GM19468 (cell line): Measurements from ENCODE around the gene STK32C.
"Not testable (repeated sequence)": the region's sequence is repeated elsewhere in the genome, so short reads cannot be mapped to it uniquely, and the experiment has no call there.

Experiments used
- ATAC-seq: cut with Tn5 transposase; IDR thresholded peaks from one replicate; pipeline ENCODE4 v1.9.1; 2021; ENCODE audit warnings: mild to moderate bottlenecking, moderate library complexity, moderate number of reproducible peaks; ENCODE audit not compliant: unreplicated experiment; ENCODE audit errors: extremely low read depth

Gene STK32C

GRCh38 chr10:132270721-132271457 lies 36.9 kb downstream of the STK32C start:
- no peak for ATAC-seq

DNA sequence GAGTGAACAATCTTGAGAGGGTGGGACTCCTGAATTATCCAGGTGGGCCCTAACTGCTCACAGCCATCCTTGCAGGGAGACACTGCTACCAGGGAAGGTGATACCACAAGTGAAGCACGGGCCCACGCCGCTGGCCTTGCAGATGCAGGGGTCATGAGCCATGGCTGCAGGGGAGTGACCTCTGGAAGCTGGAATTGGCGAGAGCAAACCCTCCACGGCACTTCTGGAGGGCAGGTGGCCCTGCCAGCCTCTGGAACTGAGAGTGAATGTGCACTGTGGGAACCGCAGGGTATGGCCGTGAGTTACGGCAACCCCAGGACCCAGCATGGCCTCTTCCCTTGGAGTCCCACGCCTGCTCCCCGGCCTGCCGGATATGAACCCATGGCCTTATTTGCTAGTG lies 37.5 kb downstream of the STK32C start:
- no peak for ATAC-seq

- no peak for ATAC-seq
Measured at GRCh38 chr10:132269266-132270230, 38.2 kb downstream of the STK32C start.

GRCh38 chr10:132267916-132268315 lies 39.8 kb downstream of the STK32C start:
- ATAC-seq: not testable (repeated sequence)

DNA sequence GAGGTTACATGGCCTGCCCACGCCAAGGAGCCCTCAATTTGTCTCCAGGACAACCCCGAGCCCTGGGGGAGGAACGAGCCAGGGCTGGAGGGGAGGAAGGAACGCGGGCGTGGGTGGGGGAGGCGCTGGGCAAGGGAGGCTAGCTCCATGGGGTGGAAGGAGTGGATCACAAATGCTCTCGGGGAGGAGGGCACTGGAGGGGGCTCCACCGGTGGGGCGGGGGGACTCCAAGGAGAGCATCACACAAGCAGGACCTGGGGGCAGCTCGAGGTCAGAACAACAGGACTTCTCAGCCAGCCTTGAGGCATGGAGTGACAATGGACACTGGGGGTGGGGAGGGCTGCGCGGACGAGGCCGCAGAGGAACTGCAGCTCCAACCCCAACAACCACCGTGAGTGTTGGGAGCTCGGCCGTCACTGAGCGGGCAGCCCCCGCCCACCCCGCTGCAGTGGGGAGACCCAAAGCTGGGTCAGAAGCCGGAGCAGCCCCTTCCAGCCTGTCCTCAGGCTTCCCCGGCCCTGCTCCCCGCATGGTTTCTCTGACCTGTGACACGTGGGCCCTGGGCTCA lies 41.1 kb downstream of the STK32C start:
- ATAC-seq: no peak

GRCh38 chr10:132265890-132266496 lies 41.8 kb downstream of the STK32C start:
- no peak for ATAC-seq

GRCh38 chr10:132264966-132265889 lies 42.5 kb downstream of the STK32C start:
- no peak for ATAC-seq

DNA sequence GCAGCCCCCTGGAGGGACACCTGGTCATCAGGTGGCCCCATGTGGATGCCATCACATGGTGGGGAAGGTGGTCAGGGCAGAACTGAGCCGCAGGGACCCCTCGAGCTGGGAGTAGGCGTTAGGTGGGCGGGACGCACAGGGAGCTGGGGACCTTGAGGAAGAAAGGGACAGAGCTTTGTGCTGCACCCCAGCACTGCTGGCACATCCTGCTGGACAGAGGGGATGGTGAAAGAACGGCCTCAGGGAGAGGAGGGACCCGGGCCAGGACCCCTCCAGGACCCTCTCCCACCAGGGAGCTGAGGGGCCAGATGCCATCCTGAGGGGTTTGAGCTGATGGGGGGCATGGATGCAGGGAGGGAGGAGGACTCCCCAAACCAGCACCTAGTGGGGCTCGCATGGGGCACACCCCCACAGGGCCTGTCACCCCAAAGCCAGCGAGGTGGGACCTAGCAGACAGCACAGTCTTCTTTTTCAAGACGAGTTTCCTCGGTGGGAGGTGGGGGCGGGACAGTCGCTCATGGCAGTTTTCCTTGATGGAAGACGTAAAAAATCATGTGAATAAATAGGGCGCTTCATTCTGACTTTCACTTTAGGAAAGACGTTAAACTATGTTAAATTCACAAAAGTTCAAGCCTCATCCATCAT lies 43.3 kb downstream of the STK32C start:
- no peak for ATAC-seq

- ATAC-seq: no peak
Measured at GRCh38 chr10:132263866-132264265, 43.9 kb downstream of the STK32C start.

- ATAC-seq: no peak
Measured at GRCh38 chr10:132259702-132260482, 47.9 kb downstream of the STK32C start.

DNA sequence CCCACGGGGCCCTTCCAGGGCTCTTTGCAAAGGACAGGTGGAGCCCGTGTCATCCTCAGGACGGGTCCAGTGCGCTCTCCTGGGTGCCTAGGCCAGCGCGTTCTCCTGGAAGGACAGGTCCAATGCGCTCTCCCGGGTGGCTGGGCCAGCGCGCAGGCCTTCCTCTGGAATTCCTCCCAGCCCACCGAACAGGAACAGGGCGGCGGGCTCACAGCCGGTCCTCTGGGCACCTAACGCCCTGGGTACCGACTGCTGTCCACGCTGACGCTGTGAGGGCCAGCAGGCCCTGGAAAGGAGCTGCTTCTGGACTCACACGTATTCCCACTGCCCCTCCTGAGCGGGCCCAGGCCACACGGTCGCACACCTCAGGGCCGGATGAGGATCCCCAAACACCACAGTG lies 49.3 kb downstream of the STK32C start:
- no peak for ATAC-seq

DNA sequence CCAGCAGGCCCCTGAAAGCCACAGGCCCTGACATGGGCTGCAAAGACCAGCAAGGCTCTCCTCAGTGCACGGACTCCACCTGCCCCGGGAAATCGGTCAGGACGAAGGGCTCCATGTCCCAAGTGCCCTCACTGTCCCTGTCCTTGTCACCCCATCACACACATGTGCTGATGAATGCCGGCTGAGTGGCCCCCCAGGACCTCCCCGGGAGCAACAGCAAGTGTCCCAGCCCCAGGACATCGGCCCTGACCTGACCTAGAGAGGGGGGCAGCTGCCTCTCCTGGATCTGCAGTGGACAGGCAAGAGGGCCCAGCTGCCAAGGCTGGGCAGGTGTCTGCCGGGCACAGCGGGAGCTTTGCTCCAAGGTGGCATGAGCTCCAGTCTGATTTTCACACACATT lies 49.8 kb downstream of the STK32C start:
- ATAC-seq: no peak

GRCh38 chr10:132257271-132257670 lies 50.5 kb downstream of the STK32C start:
- ATAC-seq: no peak

DNA sequence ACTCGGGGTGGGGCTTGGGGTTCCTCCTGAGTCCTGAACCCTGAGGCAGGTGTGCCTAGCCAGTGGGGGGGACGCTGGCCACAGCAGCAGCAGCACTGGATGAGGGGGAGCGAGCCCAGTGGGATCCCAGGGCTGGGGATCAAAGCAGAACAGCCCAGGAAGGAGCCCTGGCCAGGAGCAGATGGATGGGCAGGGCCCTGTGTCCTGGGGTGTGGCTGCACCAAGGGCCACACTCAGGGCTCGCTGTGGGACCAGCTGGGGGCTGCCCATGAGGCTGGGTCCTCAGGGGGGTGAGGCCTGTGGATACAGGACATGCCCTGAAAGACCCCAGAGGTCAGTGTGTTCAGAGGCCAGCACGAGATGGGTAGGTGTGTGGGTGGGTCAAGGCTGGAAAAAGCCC lies 50.9 kb downstream of the STK32C start:
- no peak for ATAC-seq

- ATAC-seq: no peak
Measured at GRCh38 chr10:132255489-132256344, 52.0 kb downstream of the STK32C start.

GRCh38 chr10:132254841-132255240 lies 52.9 kb downstream of the STK32C start:
- ATAC-seq: no peak

DNA sequence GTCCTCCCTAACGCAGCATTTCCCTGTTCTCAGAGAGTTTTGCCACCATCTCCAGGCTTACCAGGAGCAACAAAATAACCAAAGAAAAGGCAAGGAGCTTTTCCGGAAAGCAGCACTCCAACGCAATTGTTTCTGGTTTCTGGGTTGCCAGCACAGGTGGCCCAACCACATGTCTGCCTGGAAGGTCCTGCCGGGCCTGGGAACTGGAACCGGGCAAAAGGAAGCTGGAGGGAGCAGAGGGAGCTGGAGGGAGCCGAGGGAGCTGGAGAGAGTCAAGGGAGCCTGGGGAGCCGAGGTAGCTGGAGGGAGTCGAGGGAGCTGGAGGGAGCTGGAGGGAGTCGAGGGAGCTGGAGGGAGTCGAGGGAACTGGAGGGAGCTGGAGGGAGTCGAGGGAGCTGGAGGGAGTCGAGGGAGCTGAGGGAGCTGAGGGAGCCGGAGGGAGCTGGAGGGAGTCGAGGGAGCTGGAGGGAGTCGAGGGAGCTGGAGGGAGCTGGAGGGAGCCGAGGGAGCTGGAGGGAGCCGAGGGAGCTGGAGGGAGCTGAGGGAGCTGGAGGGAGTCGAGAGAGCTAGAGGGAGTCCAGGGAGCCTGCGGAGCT lies 54.6 kb downstream of the STK32C start:
- ATAC-seq: no peak
